ENCODE measurements around the gene UBE2Q1.

Gene UBE2Q1

GRCh38 chr1:154502066-154502743 lies 56.3 kb downstream of the UBE2Q1 start, which contains the start of the genes SHE and TDRD10:
Gene SHE, minus strand, starts transcription at chr1:154502412. Its CDS starts 386 bp downstream, at chr1:154502026.
Gene TDRD10, plus strand, starts transcription at chr1:154502219. Its CDS starts 4,685 bp downstream, at chr1:154506904.
- Histone ChIP-seq H3K36me3 (ENCODE audit: control insufficient read depth, insufficient read depth, low read length) (no peaks in the 10 kb centered on the region), H3K4me3 (ENCODE audit: low read depth, low read length) (peak within 1 kb of the TSS; percentile 46), H3K27me3 (ENCODE audit: control insufficient read depth, insufficient read depth, low read length) (peaks cover 82% of the 10 kb centered on the region), H3K27ac (ENCODE audit: low read depth, low read length) (no peak within 1 kb of the TSS), H3K9me3 (ENCODE audit: control insufficient read depth, insufficient read depth, low read depth, low read length) (peaks cover 4% of the 10 kb centered on the region), H3K9ac (ENCODE audit: low read length) (peak within 1 kb of the TSS; percentile 17), H3K4me1 (ENCODE audit: control insufficient read depth, insufficient read depth, low read length) (0 out of 2 replicates have a peak, but pooled peaks cover 2% of the 10 kb centered on the region)

DNA sequence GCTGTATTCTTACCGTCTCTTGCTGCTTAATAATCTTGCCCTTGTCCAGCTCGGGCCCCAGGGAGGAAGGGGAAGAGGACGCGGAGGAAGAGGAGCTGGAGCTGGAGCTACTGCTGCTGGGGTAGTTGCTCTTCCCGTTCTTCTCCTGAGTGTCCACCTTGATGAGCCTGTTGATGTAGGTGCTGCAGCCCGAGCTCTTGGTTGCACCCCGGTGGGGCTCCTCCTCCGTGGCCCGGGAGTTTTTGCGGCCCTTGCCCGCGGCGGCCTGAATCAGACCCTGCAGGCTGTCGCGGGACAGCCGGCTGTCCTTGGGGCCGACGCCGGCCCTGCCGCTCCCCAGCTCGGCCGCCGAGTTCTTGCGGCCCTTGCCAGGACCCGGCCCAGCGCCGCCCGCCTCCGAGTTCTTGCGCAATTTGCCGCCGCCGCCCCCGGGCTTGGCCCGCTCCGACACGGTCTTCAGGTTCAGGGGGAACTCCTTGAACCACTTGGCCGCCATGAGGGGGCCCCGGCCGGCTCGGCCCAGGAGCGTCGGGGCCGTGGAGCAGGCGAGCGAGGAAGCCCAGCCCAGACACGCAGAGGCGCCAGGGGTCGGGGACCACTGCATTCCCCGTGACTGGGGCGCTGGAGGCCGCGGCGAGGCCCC lies 56.9 kb downstream of the UBE2Q1 start:
- H3K27me3 ChIP-seq (ENCODE audit: control insufficient read depth, insufficient read depth, low read length): peaks cover 77% of the 10 kb centered on the region
- H3K27ac ChIP-seq (ENCODE audit: low read depth, low read length): no peak overlapping the region
- H3K4me1 ChIP-seq (ENCODE audit: control insufficient read depth, insufficient read depth, low read length): 0 out of 2 replicates have a peak, but pooled peaks cover 2% of the 10 kb centered on the region
- peak overlapping the region; percentile 17 for H3K9ac ChIP-seq (ENCODE audit: low read length)
- H3K4me3 ChIP-seq (ENCODE audit: low read depth, low read length): peak overlapping the region; percentile 46
- H3K9me3 ChIP-seq (ENCODE audit: control insufficient read depth, insufficient read depth, low read depth, low read length): peaks cover 4% of the 10 kb centered on the region
- no peaks in the 10 kb centered on the region for H3K36me3 ChIP-seq (ENCODE audit: control insufficient read depth, insufficient read depth, low read length)

GRCh38 chr1:154500533-154500932 lies 57.9 kb downstream of the UBE2Q1 start:
- Histone ChIP-seq H3K27me3 (ENCODE audit: control insufficient read depth, insufficient read depth, low read length) (peaks cover 70% of the 10 kb centered on the region), H3K9me3 (ENCODE audit: control insufficient read depth, insufficient read depth, low read depth, low read length) (no peaks in the 10 kb centered on the region), H3K27ac (ENCODE audit: low read depth, low read length) (no peak overlapping the region), H3K4me3 (ENCODE audit: low read depth, low read length) (no peak overlapping the region), H3K9ac (ENCODE audit: low read length) (no peak overlapping the region), H3K4me1 (ENCODE audit: control insufficient read depth, insufficient read depth, low read length) (peaks cover 2% of the 10 kb centered on the region; the same call in 1 of the 2 replicates), H3K36me3 (ENCODE audit: control insufficient read depth, insufficient read depth, low read length) (no peaks in the 10 kb centered on the region)

GRCh38 chr1:154499446-154499845 lies 59.0 kb downstream of the UBE2Q1 start:
- H3K27me3 ChIP-seq (ENCODE audit: control insufficient read depth, insufficient read depth, low read length): peaks cover 62% of the 10 kb centered on the region
- H3K4me1 ChIP-seq (ENCODE audit: control insufficient read depth, insufficient read depth, low read length): peaks cover 2% of the 10 kb centered on the region; the same call in 1 of the 2 replicates
- H3K36me3 ChIP-seq (ENCODE audit: control insufficient read depth, insufficient read depth, low read length): no peaks in the 10 kb centered on the region
- H3K9me3 ChIP-seq (ENCODE audit: control insufficient read depth, insufficient read depth, low read depth, low read length): no peaks in the 10 kb centered on the region
- H3K4me3 ChIP-seq (ENCODE audit: low read depth, low read length): no peak overlapping the region
- no peak overlapping the region for H3K9ac ChIP-seq (ENCODE audit: low read length)
- no peak overlapping the region for H3K27ac ChIP-seq (ENCODE audit: low read depth, low read length)
